CD4-positive, alpha-beta memory T cell (primary cell): ENCODE data around the gene MT1F. TPM values are rescaled to one million over a fixed set of nuclear protein-coding genes. Genes with fewer than 3 reads are reported as not detected.

Experiments used
- CTCF ChIA-PET: fragments of 350-600 bp; sonication (Branson Sonifier 250); formaldehyde crosslinking; loops from one replicate; lab custom pipeline; 2021; ENCODE audit warnings: inconsistent platforms; ENCODE audit not compliant: partially characterized antibody; lab: Charles Lee
- POLR2A ChIA-PET: fragments of 350-600 bp; sonication (Branson Sonifier 250); formaldehyde crosslinking; loops from one replicate; lab custom pipeline; 2021; ENCODE audit not compliant: partially characterized antibody; lab: Charles Lee
- DNase-seq, 5 donors: peaks; one replicate each; pipeline versions ENCODE4 v3.0.0 to v3.0.0-alpha.2; 2020 to 2022; ENCODE audit warnings: mixed read lengths in 1 of 5
- H3K27ac ChIP-seq: one replicate; pipeline ENCODE4 v1.7.0; 2013; ENCODE audit warnings: low read depth, low read length
- H3K27me3 ChIP-seq: 2 replicates; pipeline ENCODE4 v1.7.0; 2013; ENCODE audit warnings: mild to moderate bottlenecking, low read length, moderate library complexity; ENCODE audit not compliant: insufficient read depth
- H3K36me3 ChIP-seq: 2 replicates; pipeline ENCODE4 v1.7.0; 2013; ENCODE audit warnings: mild to moderate bottlenecking, low read length, moderate library complexity; ENCODE audit not compliant: insufficient read depth
- H3K4me1 ChIP-seq: 2 replicates; pipeline ENCODE4 v1.7.0; 2013; ENCODE audit warnings: mild to moderate bottlenecking, low read length, moderate library complexity; ENCODE audit not compliant: insufficient read depth
- H3K4me3 ChIP-seq, 2 donors: one replicate each; pipeline ENCODE4 v1.7.0; 2013; ENCODE audit warnings: low read length in 2 of 2, mild to moderate bottlenecking in 1 of 2
- H3K9me3 ChIP-seq, 2 donors: one replicate each; pipeline ENCODE4 v1.7.0; 2013; ENCODE audit warnings: low read length in 2 of 2, control low read depth in 1 of 2; ENCODE audit not compliant: control insufficient read depth in 1 of 2
- H3K27ac Mint-ChIP-seq, 7 donors: one replicate each; pipeline ENCODE4 v1.8.0; 2020 to 2021; ENCODE audit warnings: mixed read lengths in 7 of 7, mild to moderate bottlenecking in 6 of 7, inconsistent platforms in 3 of 7, moderate library complexity in 3 of 7
- H3K27me3 Mint-ChIP-seq, 2 donors: one replicate each; pipeline ENCODE4 v1.8.0; 2020 to 2021; ENCODE audit warnings: mixed read lengths in 2 of 2
- H3K36me3 Mint-ChIP-seq, 2 donors: one replicate each; pipeline ENCODE4 v1.8.0; 2020 to 2021; ENCODE audit warnings: mixed read lengths in 2 of 2, inconsistent platforms in 1 of 2, mild to moderate bottlenecking in 1 of 2
- H3K4me1 Mint-ChIP-seq, 4 donors: one replicate each; pipeline ENCODE4 v1.8.0; 2020 to 2021; ENCODE audit warnings: mixed read lengths in 4 of 4, mild to moderate bottlenecking in 1 of 4
- H3K4me3 Mint-ChIP-seq, 8 donors: one replicate each; pipeline ENCODE4 v1.8.0; 2020 to 2021; ENCODE audit warnings: mixed read lengths in 8 of 8, mild to moderate bottlenecking in 7 of 8, moderate library complexity in 6 of 8, inconsistent platforms in 3 of 8
- H3K9me3 Mint-ChIP-seq, 8 donors: one replicate each; pipeline ENCODE4 v1.8.0; 2020 to 2021; ENCODE audit warnings: mixed read lengths in 8 of 8, mild to moderate bottlenecking in 5 of 8, inconsistent platforms in 3 of 8, moderate library complexity in 1 of 8
- intact Hi-C: fragments of 100-400 bp; cut with micrococcal nuclease; formaldehyde crosslinking; loops from one replicate; pipeline ENCODE4 v1.15.1; 2023
- polyA plus RNA-seq, 2 donors: library from polyadenylated mRNA; unstranded; fragments of 300-500 nt; fragmentation: Illumina TruSeq; gene quantifications; one replicate each; pipeline ENCODE4 v1.2.3, GENCODE V29; 2021
- total RNA-seq, 2 experiments: library from RNA; stranded (reverse); gene quantifications; one replicate each; pipeline ENCODE4 v1.2.3, GENCODE V29; 2021

MT1F gene
- total and polyA plus RNA-seq, 4 experiments from 2014 or later = 8.3 to 28.9 (median 12.5) TPM

DNA sequence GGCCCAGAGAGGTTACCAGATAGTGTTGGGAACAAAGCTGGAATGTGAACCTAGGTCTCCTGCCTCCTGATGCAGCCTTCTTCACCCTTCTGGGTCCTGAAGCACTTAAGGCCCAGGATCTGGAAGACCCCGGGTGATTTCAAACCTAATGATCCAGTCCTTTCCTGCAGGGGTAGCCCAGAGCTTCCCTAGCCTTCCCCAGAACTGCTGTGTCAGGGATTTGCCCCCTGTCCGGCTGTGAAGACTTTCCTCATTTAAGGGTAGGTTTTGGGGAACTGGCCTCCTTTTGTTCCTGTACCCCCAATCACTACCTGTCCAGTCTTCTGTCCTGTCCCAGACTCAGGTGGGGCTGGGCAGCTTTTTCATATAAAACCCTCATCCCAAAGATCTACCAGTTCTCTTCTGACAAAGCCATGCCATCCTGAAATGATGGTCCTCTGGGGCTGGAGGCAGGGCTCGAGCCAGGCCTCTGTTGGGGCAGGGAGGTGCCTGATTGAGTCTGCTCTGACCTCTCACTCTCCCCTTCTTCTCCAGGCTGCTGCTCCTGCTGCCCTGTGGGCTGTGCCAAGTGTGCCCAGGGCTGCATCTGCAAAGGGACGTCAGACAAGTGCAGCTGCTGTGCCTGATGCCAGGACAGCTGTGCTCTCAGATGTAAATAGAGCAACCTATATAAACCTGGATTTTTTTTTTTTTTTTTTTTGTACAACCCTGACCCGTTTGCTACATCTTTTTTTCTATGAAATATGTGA lies 25.8 kb downstream of the MT1F start:
- H3K4me1 ChIP-seq = peaks cover 22% of the 10 kb centered on the region
- Mint-ChIP-seq H3K27ac (peak overlapping the region in 6 of 7 donors; percentile 4 to 98 (median 26)), H3K27me3 (no peaks in the 10 kb centered on the region), H3K4me1 (peaks cover 13 to 31% (median 18%) of the 10 kb centered on the region in 4 donors), H3K36me3 (peaks cover 8 to 14% of the 10 kb centered on the region in 2 donors), H3K9me3 (peaks cover 0 to 4% (median 1%) of the 10 kb centered on the region in 8 donors), H3K4me3 (peak overlapping the region; percentile 94 to 99 (median 96))
- CTCF ChIA-PET = interaction anchor here (1.0 to 3.3 kb wide), 8 partner anchors 18 to 107 kb away, joined by 3 to 12 read pairs (median 4); partner anchors contain the start of gene MT1E
- peak overlapping the region; percentile 64 to 79 for H3K4me3 ChIP-seq
- POLR2A ChIA-PET = interaction anchor here (0.6 to 2.9 kb wide), 9 partner anchors 12 to 497 kb away, joined by 3 to 30 read pairs (median 6); partner anchors contain the start of genes MT1F and MT2A
- H3K9me3 ChIP-seq = no peaks in the 10 kb centered on the region
- intact Hi-C loops = loop anchor here (2.0 to 5.0 kb wide), 3 partner anchors 21 to 231 kb away; partner anchors contain the start of genes NUDT21 and OGFOD1
- no peak for DNase-seq
- H3K27me3 ChIP-seq = no peaks in the 10 kb centered on the region
- H3K27ac ChIP-seq = no peak overlapping the region
- H3K36me3 ChIP-seq = no peaks in the 10 kb centered on the region

DNA sequence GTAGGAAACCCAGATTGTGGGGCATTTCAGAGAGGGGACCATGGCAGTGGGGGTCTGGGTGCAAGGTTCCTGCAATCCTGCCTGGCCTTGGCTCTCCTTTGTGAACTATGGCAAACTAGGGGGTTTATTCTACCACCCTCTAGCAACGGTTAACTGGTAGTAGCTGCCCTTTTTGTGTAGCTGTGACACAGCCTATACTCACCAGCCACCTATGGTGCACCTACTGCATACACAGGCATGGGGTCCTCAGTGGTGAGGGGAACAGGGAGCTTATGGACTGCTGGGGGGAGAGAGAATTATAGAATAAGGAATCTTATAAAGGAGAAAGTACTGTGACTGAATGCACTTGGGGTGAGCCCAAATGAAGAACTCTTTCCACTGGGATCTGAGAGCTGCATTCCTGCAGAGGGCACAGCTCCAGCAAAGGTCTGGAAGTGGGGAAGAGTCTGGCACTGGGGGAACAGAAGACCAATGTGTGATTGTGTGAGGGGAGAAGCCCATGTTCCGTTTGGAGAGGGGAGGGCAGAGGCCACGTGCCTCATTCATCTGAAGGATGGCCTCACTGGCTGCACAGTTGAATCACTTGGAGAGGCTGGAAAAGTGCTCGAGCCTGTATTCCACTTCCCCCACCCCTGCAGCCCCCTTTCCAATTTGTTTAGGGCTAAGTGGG lies 26.6 kb downstream of the MT1F start:
- Mint-ChIP-seq H3K4me1 (peaks cover 13 to 31% (median 18%) of the 10 kb centered on the region in 4 donors), H3K4me3 (peak overlapping the region in 5 of 8 donors; percentile 95 to 99 (median 96)), H3K27ac (peak overlapping the region in 1 of 7 donors; percentile 97), H3K9me3 (peaks cover 0 to 4% (median 1%) of the 10 kb centered on the region in 8 donors), H3K36me3 (peaks cover 8 to 14% of the 10 kb centered on the region in 2 donors), H3K27me3 (no peaks in the 10 kb centered on the region)
- no peak for DNase-seq
- no peak overlapping the region for H3K27ac ChIP-seq
- H3K4me3 ChIP-seq = no peak overlapping the region
- H3K36me3 ChIP-seq = no peaks in the 10 kb centered on the region
- ChIA-PET POLR2A (interaction anchor here (2.9 kb wide), 1 partner anchor 27 kb away, joined by 8 read pairs; the partner anchor contains the start of gene MT1F), CTCF (interaction anchor here (1.0 to 3.3 kb wide), 5 partner anchors 17 to 108 kb away, joined by 3 to 12 read pairs (median 4); partner anchors contain the start of gene MT1E)
- H3K27me3 ChIP-seq = no peaks in the 10 kb centered on the region
- intact Hi-C loops = loop anchor here (5.0 kb wide), 1 partner anchor 232 kb away; the partner anchor contains the start of genes NUDT21 and OGFOD1
- no peaks in the 10 kb centered on the region for H3K9me3 ChIP-seq
- peaks cover 22% of the 10 kb centered on the region for H3K4me1 ChIP-seq

DNA sequence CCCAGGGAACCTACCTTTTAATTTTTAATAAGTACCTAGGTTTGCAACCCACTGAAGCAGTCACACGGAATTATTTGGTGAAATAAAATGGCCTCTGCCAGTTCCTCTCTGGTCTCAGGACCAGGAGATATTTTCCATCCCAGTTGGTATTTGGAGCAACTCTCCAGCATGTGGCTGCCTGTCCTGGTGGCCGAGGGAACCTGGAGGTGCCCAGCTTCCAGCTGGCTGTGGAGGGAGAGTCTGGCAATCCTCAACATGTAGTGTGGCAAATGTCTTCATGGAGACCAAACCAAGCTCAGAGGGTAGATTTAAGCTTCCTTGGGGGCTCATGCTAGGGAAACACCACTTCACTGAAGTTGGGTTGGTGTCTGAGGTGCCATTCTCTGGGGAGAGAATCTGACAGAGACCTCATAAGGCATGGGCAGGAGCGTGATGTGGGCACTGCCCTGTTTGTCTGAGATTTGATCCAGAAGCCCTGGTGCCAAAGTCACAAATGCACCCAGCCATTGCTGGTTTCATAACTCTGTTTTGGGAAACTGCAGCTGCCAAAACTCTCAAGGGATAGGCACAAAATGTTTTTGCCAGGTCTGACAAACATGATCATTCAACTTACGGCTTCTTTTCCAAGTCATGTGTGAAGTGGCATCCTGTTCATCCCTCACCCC lies 27.3 kb downstream of the MT1F start:
- Histone ChIP-seq H3K36me3 (no peaks in the 10 kb centered on the region), H3K27me3 (no peaks in the 10 kb centered on the region), H3K4me3 (no peak overlapping the region), H3K4me1 (peaks cover 22% of the 10 kb centered on the region), H3K9me3 (no peaks in the 10 kb centered on the region), H3K27ac (no peak overlapping the region)
- CTCF ChIA-PET = interaction anchor here (1.0 to 3.3 kb wide), 4 partner anchors 16 to 60 kb away, joined by 3 to 10 read pairs (median 4); partner anchors contain the start of gene MT1E
- peaks cover 0 to 4% (median 1%) of the 10 kb centered on the region in 8 donors for H3K9me3 Mint-ChIP-seq
- intact Hi-C loops = loop anchor here (5.0 kb wide), 1 partner anchor 233 kb away; the partner anchor contains the start of genes NUDT21 and OGFOD1
- POLR2A ChIA-PET = no interaction called here
- peaks cover 8 to 14% of the 10 kb centered on the region in 2 donors for H3K36me3 Mint-ChIP-seq
- H3K4me3 Mint-ChIP-seq = peak overlapping the region in 1 of 8 donors; percentile 7
- no peak for DNase-seq
- H3K27me3 Mint-ChIP-seq = no peaks in the 10 kb centered on the region
- peak overlapping the region in 1 of 7 donors; percentile 97 for H3K27ac Mint-ChIP-seq
- peaks cover 13 to 31% (median 18%) of the 10 kb centered on the region in 4 donors for H3K4me1 Mint-ChIP-seq

DNA sequence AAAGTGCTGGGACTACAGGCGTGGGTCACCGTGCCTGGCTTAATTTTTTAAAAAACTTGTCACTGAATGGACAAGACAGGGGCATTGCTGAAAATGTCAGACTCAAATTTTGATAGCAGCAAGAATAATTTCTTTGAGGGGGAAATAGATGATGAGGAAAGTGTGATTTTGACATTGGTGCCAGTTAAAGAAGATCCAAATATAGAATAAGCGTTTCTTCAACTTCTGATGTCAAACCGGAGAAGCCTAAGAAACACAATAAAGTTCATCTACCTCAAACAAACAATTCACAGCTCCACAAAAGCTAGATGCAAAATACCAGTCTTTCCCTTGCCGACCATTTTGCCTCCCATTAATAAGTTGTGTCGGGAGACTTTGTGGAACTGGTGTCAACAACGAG lies 29.0 kb downstream of the MT1F start:
- Histone ChIP-seq H3K27me3 (no peaks in the 10 kb centered on the region), H3K36me3 (no peaks in the 10 kb centered on the region), H3K4me3 (no peak overlapping the region), H3K4me1 (peaks cover 17% of the 10 kb centered on the region), H3K27ac (no peak overlapping the region), H3K9me3 (no peaks in the 10 kb centered on the region)
- Mint-ChIP-seq H3K4me3 (no peak overlapping the region), H3K36me3 (peaks cover 7 to 14% of the 10 kb centered on the region in 2 donors), H3K27me3 (no peaks in the 10 kb centered on the region), H3K27ac (no peak overlapping the region), H3K9me3 (peaks cover 0 to 4% (median 1%) of the 10 kb centered on the region in 8 donors), H3K4me1 (peaks cover 9 to 25% (median 14%) of the 10 kb centered on the region in 4 donors)
- intact Hi-C loops = no loop called here
- no peak for DNase-seq
- POLR2A ChIA-PET = interaction anchor here (1.0 kb wide), 1 partner anchor 11 kb away, joined by 3 read pairs; no protein-coding TSS in a partner anchor
- CTCF ChIA-PET = interaction anchor here (1.3 kb wide), 2 partner anchors 15 to 86 kb away, joined by 4 read pairs; no protein-coding TSS in a partner anchor

DNA sequence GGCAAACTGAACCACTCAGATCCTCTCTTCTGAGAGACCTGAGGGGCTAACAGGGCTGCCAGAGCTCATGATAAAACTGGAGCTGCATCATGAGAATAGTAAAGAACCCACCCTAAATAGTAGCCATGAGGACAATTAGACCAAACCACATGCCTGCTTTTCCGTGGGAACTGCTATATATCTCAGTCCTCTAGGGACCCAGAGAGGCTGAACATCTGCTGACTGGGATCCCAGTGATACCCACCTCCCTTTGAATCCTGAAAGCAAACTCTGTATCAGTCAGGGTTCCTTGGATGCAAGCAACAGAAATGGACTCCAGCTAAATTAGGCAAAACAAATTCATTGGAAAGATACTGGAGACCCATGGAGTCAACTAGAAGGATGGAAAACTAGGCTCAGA lies 31.0 kb downstream of the MT1F start:
- no peaks in the 10 kb centered on the region for H3K27me3 Mint-ChIP-seq
- intact Hi-C loops = no loop called here
- peak overlapping the region in 1 of 8 donors; percentile 43 for H3K4me3 Mint-ChIP-seq
- no peaks in the 10 kb centered on the region for H3K36me3 ChIP-seq
- H3K9me3 ChIP-seq = no peaks in the 10 kb centered on the region
- ChIA-PET CTCF (interaction anchor here (1.2 kb wide), 1 partner anchor 13 kb away, joined by 9 read pairs; no protein-coding TSS in a partner anchor), POLR2A (no interaction called here)
- H3K9me3 Mint-ChIP-seq = peaks cover 0 to 4% (median 1%) of the 10 kb centered on the region in 8 donors
- peaks cover 2 to 14% of the 10 kb centered on the region in 2 donors for H3K36me3 Mint-ChIP-seq
- H3K4me1 ChIP-seq = peaks cover 2% of the 10 kb centered on the region
- DNase-seq = no peak
- H3K27ac ChIP-seq = no peak overlapping the region
- H3K4me1 Mint-ChIP-seq = peaks cover 2 to 7% (median 4%) of the 10 kb centered on the region in 4 donors
- no peak overlapping the region for H3K27ac Mint-ChIP-seq
- no peaks in the 10 kb centered on the region for H3K27me3 ChIP-seq
- no peak overlapping the region for H3K4me3 ChIP-seq

DNA sequence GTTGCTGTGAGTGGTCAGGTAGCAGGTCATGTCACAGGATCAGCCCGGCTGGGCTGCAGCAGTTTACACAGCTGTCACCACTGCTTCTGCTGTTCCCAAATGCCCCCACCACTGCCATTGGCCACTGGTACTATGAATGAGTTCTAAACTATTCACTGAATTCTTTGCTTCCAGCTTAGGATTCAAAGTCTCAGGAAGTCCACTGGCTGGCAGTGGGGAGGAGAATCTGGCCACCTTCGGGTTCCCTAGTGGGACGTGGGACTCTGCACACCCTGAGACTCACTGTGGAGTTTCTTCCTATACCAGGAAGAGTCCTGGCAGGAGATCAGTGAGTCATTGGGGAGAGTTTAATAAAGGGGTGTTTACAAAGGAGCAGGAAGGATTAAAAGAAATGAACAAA lies 31.4 kb downstream of the MT1F start:
- Mint-ChIP-seq H3K9me3 (peaks cover 0 to 4% (median 1%) of the 10 kb centered on the region in 8 donors), H3K36me3 (peaks cover 2 to 13% of the 10 kb centered on the region in 2 donors), H3K4me1 (peaks cover 0 to 3% (median under 1%) of the 10 kb centered on the region in 4 donors), H3K27me3 (no peaks in the 10 kb centered on the region), H3K4me3 (no peak overlapping the region), H3K27ac (no peak overlapping the region)
- intact Hi-C loops = no loop called here
- H3K9me3 ChIP-seq = no peaks in the 10 kb centered on the region
- no peak overlapping the region for H3K27ac ChIP-seq
- no peaks in the 10 kb centered on the region for H3K36me3 ChIP-seq
- H3K4me3 ChIP-seq = no peak overlapping the region
- no peaks in the 10 kb centered on the region for H3K27me3 ChIP-seq
- POLR2A ChIA-PET = no interaction called here
- DNase-seq = no peak
- H3K4me1 ChIP-seq = no peaks in the 10 kb centered on the region
- CTCF ChIA-PET = interaction anchor here (1.2 kb wide), 1 partner anchor 12 kb away, joined by 9 read pairs; no protein-coding TSS in a partner anchor
